ENCODE results near the gene SULT6B1.

DNA sequence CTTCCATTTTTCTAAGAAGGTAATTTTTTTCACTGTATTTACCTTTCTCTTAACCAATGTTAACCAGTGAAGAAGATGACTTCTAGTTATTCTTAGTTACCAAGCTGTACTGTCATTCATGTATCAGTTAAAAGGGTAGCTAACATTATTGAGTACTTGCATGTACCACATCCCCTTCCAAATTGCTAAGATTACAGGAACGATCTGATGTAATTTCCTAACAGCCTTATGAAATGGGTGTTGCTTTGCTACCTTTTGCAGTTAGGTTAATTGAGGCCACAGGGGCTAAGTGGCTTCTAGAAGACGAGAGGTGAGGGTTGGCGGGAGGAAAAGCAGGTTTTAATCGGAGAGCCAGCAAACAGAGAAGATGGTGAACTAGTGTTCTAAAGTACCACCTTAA, 1.8 kb upstream of the SULT6B1 start:
- TF ChIP-seq, protein P1, sequence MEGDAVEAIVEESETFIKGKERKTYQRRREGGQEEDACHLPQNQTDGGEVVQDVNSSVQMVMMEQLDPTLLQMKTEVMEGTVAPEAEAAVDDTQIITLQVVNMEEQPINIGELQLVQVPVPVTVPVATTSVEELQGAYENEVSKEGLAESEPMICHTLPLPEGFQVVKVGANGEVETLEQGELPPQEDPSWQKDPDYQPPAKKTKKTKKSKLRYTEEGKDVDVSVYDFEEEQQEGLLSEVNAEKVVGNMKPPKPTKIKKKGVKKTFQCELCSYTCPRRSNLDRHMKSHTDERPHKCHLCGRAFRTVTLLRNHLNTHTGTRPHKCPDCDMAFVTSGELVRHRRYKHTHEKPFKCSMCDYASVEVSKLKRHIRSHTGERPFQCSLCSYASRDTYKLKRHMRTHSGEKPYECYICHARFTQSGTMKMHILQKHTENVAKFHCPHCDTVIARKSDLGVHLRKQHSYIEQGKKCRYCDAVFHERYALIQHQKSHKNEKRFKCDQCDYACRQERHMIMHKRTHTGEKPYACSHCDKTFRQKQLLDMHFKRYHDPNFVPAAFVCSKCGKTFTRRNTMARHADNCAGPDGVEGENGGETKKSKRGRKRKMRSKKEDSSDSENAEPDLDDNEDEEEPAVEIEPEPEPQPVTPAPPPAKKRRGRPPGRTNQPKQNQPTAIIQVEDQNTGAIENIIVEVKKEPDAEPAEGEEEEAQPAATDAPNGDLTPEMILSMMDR (conservative IDR thresholded peaks at IDR 0.05): no peak
- TF ChIP-seq EZH2 (IDR thresholded peaks at IDR 0.05; ENCODE audit: low read depth): no peak

Measured in PC-9 (cell line).